Subcutaneous preadipocyte (primary cell): ENCODE data around the gene CFAP298. TPM values are rescaled to one million over a fixed set of nuclear protein-coding genes. Genes with fewer than 3 reads are reported as not detected.

Experiments used
- small RNA-seq: library from RNA; depleted of rRNA; stranded (forward); fragments of <200 nt; gene quantifications from one replicate; pipeline ENCODE3, GENCODE V24; 2012
- total RNA-seq: library from RNA; depleted of rRNA; stranded (reverse); fragments of >200 nt; gene quantifications from 2 replicates; pipeline ENCODE4 v1.2.3, GENCODE V29; 2012

Gene CFAP298
- 8.1 and 19.9 TPM in 2 replicates for total RNA-seq

GRCh38 chr21:32612075-32612998 lies at the start of gene CFAP298:
CFAP298 (minus strand) TSS chr21:32612377; CDS start chr21:32612243, 134 bp downstream.

GRCh38 chr21:32585042-32585710 lies 27.0 kb downstream of the CFAP298 start, which contains the start of gene TCP10L:
TCP10L (minus strand) TSS chr21:32585523; CDS start chr21:32584304, 1,219 bp downstream.

Small RNA genes within 50 kb of the gene (small RNA-seq; reads per million reads assigned to genes)
- gene RNA5SP490, result not detected

Other genes with a start within 250 kb of the CFAP298 start
- gene URB1, start 219.4 kb downstream of the CFAP298 start, total RNA-seq, result 26.5 and 41.6 TPM in 2 replicates
- gene EVA1C, start 199.7 kb downstream of the CFAP298 start, total RNA-seq, result 7.2 and 8.5 TPM in 2 replicates
- gene TCP10L, start 26.9 kb downstream of the CFAP298 start, total RNA-seq, result under 0.01 TPM in 1 of 2 replicates, not detected in the other
- 4.4 and 5.1 TPM in 2 replicates for gene SYNJ1, start 115.6 kb upstream of the CFAP298 start, total RNA-seq
- gene PAXBP1, start 159.4 kb upstream of the CFAP298 start, total RNA-seq, result 23.9 and 35.8 TPM in 2 replicates